Liver (tissue), 9 donors: Measurements from ENCODE around the gene RET. TPM values are rescaled to one million over a fixed set of nuclear protein-coding genes. Genes with fewer than 3 reads are reported as not detected.

Source experiments
- DNase-seq: peaks from one replicate; pipeline ENCODE4 v3.0.0-alpha.2; 2017; ENCODE audit warnings: low spot score
- H3K27ac ChIP-seq, 2 donors: one replicate each; pipeline ENCODE4 v1.7.0; 2013; ENCODE audit warnings: inconsistent platforms in 2 of 2, low read length in 2 of 2, control low read depth in 1 of 2, low read depth in 1 of 2, mild to moderate bottlenecking in 1 of 2
- H3K27me3 ChIP-seq, 4 donors: one replicate each; pipeline versions ENCODE4 v1.6.1 to v1.7.0; 2013; ENCODE audit warnings: low read length in 3 of 4, inconsistent platforms in 1 of 4, mild to moderate bottlenecking in 1 of 4, moderate library complexity in 1 of 4; ENCODE audit not compliant: control insufficient read depth in 4 of 4, insufficient read depth in 4 of 4
- H3K36me3 ChIP-seq, 4 donors: one replicate each; pipeline versions ENCODE4 v1.6.1 to v1.7.0; 2013; ENCODE audit warnings: low read length in 3 of 4, mild to moderate bottlenecking in 3 of 4, low read depth in 1 of 4, moderate library complexity in 1 of 4; ENCODE audit not compliant: control insufficient read depth in 4 of 4, insufficient read depth in 3 of 4
- H3K4me1 ChIP-seq, 4 donors: one replicate each; pipeline versions ENCODE4 v1.6.1 to v1.7.0; 2013; ENCODE audit warnings: low read length in 3 of 4, mild to moderate bottlenecking in 3 of 4, moderate library complexity in 1 of 4; ENCODE audit not compliant: control insufficient read depth in 4 of 4, insufficient read depth in 4 of 4
- H3K4me3 ChIP-seq, 3 donors: one replicate each; pipeline versions ENCODE4 v1.6.1 to v1.7.0; 2013; ENCODE audit warnings: low read length in 3 of 3, control low read depth in 1 of 3, low read depth in 1 of 3, mild to moderate bottlenecking in 1 of 3
- H3K9ac ChIP-seq, 2 donors: one replicate each; pipeline ENCODE4 v1.7.0; 2013; ENCODE audit warnings: low read length in 2 of 2, mild to moderate bottlenecking in 2 of 2, moderate library complexity in 2 of 2, control low read depth in 1 of 2, low read depth in 1 of 2
- H3K9me3 ChIP-seq, 4 donors: one replicate each; pipeline versions ENCODE4 v1.6.1 to v1.7.0; 2013; ENCODE audit warnings: low read length in 3 of 4; ENCODE audit not compliant: control insufficient read depth in 4 of 4
- ATF3 ChIP-seq: IDR thresholded peaks from 2 replicates; pipeline ENCODE4 v1.6.1; 2016; ENCODE audit warnings: antibody characterized with exemption
- EGR1 ChIP-seq, 2 donors: IDR thresholded peaks; 2 replicates each; pipeline ENCODE4 v1.6.1; 2016 to 2018; ENCODE audit warnings: antibody characterized with exemption in 2 of 2, low read depth in 2 of 2
- FOXA1 ChIP-seq: IDR thresholded peaks from 2 replicates; pipeline ENCODE4 v1.6.1; 2016; ENCODE audit warnings: antibody characterized with exemption
- FOXA2 ChIP-seq: IDR thresholded peaks from 2 replicates; pipeline ENCODE4 v1.6.1; 2016; ENCODE audit warnings: antibody characterized with exemption
- GABPA ChIP-seq, 2 donors: IDR thresholded peaks in 1 of 2; conservative IDR thresholded peaks in 1 of 2; 2 replicates each; pipeline ENCODE4 v1.6.1; 2016; ENCODE audit warnings: antibody characterized with exemption in 2 of 2, mild to moderate bottlenecking in 1 of 2, moderate library complexity in 1 of 2
- HNF4A ChIP-seq, 2 donors: conservative IDR thresholded peaks; 2 replicates each; pipeline ENCODE4 v1.6.1; 2016; ENCODE audit warnings: antibody characterized with exemption in 2 of 2, mild to moderate bottlenecking in 2 of 2
- HNF4G ChIP-seq: IDR thresholded peaks from 2 replicates; pipeline ENCODE4 v1.6.1; 2016; ENCODE audit warnings: antibody characterized with exemption
- JUND ChIP-seq, 2 donors: IDR thresholded peaks; 2 replicates each; pipeline ENCODE4 v1.6.1; 2016; ENCODE audit warnings: antibody characterized with exemption in 2 of 2
- RAD21 ChIP-seq, 2 donors: IDR thresholded peaks; 2 replicates each; pipeline ENCODE4 v1.6.1; 2016; ENCODE audit warnings: antibody characterized with exemption in 2 of 2, mild to moderate bottlenecking in 2 of 2
- REST ChIP-seq: IDR thresholded peaks from 2 replicates; pipeline ENCODE4 v1.6.1; 2016; ENCODE audit warnings: antibody characterized with exemption, mild to moderate bottlenecking
- RXRA ChIP-seq, 2 donors: IDR thresholded peaks; 2 replicates each; pipeline ENCODE4 v1.6.1; 2017 to 2018; ENCODE audit warnings: antibody characterized with exemption in 2 of 2, mild to moderate bottlenecking in 1 of 2
- SP1 ChIP-seq: IDR thresholded peaks from 2 replicates; pipeline ENCODE4 v1.6.1; 2018; ENCODE audit warnings: antibody characterized with exemption, mild to moderate bottlenecking
- TAF1 ChIP-seq: conservative IDR thresholded peaks from 2 replicates; pipeline ENCODE4 v1.6.1; 2016; ENCODE audit warnings: antibody characterized with exemption, mild to moderate bottlenecking
- YY1 ChIP-seq: IDR thresholded peaks from 2 replicates; pipeline ENCODE4 v1.6.1; 2016; ENCODE audit warnings: antibody characterized with exemption, mild to moderate bottlenecking
- WGBS: extraction: QIAGEN DNeasy Blood & Tissue Kit; methylation state at CpG from one replicate; pipeline ENCODE4 v1.1.7; 2013; 5-methylcytosine and 5-hydroxymethylcytosine counted together
- polyA plus RNA-seq, 2 donors: library from polyadenylated mRNA; stranded (reverse) in 1 of 2; unstranded in 1 of 2; fragments of 200-250 nt in 1 of 2; fragments of >200 nt in 1 of 2; fragmentation: Nextera tagmentation in 1 of 2; extraction: Ambion mirVana in 1 of 2; gene quantifications; one replicate each; pipeline versions ENCODE4 v1.2.1 to v1.2.3, GENCODE V29; 2013 to 2015
- total RNA-seq, 2 donors: library from RNA; depleted of rRNA; stranded (reverse); fragments of >200 nt; gene quantifications; one replicate each; pipeline ENCODE4 v1.2.3, GENCODE V29; 2014
- TF ChIP-seq, protein P1 (sequence below): IDR thresholded peaks from 2 replicates; pipeline ENCODE4 v1.6.1; 2016; ENCODE audit warnings: antibody characterized with exemption
- TF ChIP-seq, protein P2 (sequence below): fragments of 150-350 bp; IDR thresholded peaks from 2 replicates; pipeline ENCODE4 v1.5.1; 2017; ENCODE audit warnings: improper control_type of control experiment, low read depth, low read length; ENCODE audit not compliant: missing input control
- donor health status: healthy.
- donor health status: healthy.
- donor health status: healthy.
- donor health status: healthy.
- donor health status: healthy.

RET gene
- total and polyA plus RNA-seq, 4 donors = 0.09 to 2.5 (median 0.33) TPM; not detected in 1

DNA sequence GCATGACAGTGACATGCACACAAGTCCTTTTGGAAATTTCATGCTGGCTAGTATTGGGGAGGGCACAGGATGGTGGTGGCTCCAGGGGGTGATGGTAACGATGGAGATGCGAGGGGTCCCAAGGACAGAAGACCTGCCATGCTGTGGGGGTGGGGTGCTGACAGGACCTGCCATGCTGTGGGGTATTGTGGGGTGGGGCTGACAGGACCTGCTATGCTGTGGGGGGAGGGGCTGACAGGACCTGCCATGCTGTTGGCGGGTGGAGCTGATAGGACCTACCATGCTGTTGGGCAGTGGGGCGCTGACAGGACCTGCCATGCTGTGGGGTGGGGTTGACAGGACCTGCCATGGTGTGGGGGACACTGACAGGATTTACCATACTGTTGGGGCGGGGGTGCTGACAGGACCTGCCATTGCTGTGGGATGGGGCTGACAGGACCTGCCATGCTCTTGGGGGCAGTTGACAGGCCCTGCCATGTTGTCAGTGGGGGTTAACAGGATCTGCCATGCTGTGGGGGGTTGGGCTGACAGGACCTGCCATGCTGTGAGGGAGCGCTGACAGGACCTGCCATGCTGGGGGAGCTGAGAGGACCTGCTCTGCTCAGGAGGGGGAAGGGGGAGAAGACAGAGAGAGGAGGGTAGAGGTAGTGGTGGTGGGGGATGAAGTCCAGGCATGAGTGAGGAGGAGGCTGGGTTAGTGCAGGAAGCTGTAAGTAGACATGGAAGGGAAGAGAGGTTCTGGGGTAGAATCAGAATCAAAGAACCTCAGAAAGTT lies 36.2 kb upstream of the RET start:
- no peak for TF ChIP-seq JUND (IDR thresholded peaks at IDR 0.05)
- no peak for TF ChIP-seq TAF1
- TF ChIP-seq, protein P1, sequence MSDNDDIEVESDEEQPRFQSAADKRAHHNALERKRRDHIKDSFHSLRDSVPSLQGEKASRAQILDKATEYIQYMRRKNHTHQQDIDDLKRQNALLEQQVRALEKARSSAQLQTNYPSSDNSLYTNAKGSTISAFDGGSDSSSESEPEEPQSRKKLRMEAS = no peak
- no peak for TF ChIP-seq RXRA (IDR thresholded peaks at IDR 0.05)
- TF ChIP-seq GABPA (IDR thresholded peaks at IDR 0.05 in 1 of 2, conservative IDR thresholded peaks at IDR 0.05 in 1 of 2) = no peak
- no peak for TF ChIP-seq REST
- TF ChIP-seq ATF3 = no peak
- no peak for TF ChIP-seq FOXA1
- no peak for TF ChIP-seq RAD21 (IDR thresholded peaks at IDR 0.05)
- Histone ChIP-seq H3K9me3 (no peaks in the 10 kb centered on the region), H3K4me3 (no peak overlapping the region), H3K4me1 (no peaks in the 10 kb centered on the region), H3K27ac (no peak overlapping the region), H3K27me3 (no peaks in the 10 kb centered on the region), H3K9ac (no peak overlapping the region), H3K36me3 (no peaks in the 10 kb centered on the region)
- peak; percentile 30 for DNase-seq
- WGBS = 82% methylated on average over 6 of the region's 6 CpGs

DNA sequence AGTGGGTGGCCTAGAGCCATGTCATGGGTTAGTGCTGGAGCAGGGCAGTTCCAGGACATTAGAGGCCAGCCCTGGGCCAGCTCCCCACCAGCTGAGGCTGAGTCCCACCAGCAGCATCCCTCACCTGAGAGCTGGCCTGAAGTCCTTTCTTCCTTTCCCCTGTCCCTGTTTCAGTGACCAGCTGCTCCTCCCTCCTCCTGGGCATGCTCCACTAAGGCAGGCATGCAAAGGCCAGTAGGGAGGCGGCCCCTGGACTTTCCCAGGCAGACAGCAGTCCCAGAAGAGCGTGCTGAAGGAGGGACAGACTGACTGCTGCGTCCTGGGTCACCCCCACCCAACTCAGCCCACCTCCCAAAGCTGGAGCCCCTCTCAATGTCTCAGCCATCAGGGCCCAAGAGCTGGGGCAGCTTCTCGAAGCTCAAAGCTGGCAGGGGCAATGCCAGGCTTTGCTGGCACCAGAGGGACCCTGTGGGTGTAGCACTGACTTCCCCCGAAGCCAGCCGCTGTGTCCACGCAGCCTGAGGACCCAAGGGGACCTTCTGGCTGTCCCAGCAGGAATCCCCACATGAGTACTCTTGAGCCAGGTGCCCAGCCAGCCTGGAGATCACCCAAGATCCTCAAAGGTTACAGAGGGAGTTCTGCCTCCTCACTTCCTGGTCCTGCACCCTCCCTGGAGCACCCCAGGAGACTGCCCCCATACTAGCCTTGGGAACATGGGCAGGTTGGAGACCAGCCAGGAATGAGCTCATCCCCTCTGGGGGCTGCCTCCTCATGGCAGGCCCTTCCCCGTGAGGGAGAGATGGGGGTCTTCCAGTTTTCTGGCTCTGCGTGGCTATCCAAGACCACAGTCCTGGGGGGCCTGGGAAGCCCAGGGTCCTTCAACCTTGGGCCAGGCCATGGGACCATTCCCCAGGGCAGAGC lies 35.2 kb upstream of the RET start:
- H3K9me3 ChIP-seq = no peaks in the 10 kb centered on the region
- no peak overlapping the region for H3K9ac ChIP-seq
- no peaks in the 10 kb centered on the region for H3K4me1 ChIP-seq
- no peaks in the 10 kb centered on the region for H3K36me3 ChIP-seq
- peak; percentile 29 for DNase-seq
- H3K27me3 ChIP-seq = no peaks in the 10 kb centered on the region
- WGBS = 90% methylated on average over 9 of the region's 9 CpGs
- no peak overlapping the region for H3K4me3 ChIP-seq
- H3K27ac ChIP-seq = no peak overlapping the region
- TF ChIP-seq REST (no peak), RXRA (IDR thresholded peaks at IDR 0.05) (no peak), HNF4A (conservative IDR thresholded peaks at IDR 0.05) (no peak), GABPA (IDR thresholded peaks at IDR 0.05 in 1 of 2, conservative IDR thresholded peaks at IDR 0.05 in 1 of 2) (no peak), FOXA1 (no peak), JUND (IDR thresholded peaks at IDR 0.05) (no peak), ATF3 (no peak), RAD21 (IDR thresholded peaks at IDR 0.05) (no peak), EGR1 (IDR thresholded peaks at IDR 0.05; ENCODE audit: low read depth in 2 of 2) (no peak), YY1 (no peak), FOXA2 (no peak), SP1 (no peak), HNF4G (no peak)
- TF ChIP-seq, protein P1 = no peak
- TF ChIP-seq, protein P2, sequence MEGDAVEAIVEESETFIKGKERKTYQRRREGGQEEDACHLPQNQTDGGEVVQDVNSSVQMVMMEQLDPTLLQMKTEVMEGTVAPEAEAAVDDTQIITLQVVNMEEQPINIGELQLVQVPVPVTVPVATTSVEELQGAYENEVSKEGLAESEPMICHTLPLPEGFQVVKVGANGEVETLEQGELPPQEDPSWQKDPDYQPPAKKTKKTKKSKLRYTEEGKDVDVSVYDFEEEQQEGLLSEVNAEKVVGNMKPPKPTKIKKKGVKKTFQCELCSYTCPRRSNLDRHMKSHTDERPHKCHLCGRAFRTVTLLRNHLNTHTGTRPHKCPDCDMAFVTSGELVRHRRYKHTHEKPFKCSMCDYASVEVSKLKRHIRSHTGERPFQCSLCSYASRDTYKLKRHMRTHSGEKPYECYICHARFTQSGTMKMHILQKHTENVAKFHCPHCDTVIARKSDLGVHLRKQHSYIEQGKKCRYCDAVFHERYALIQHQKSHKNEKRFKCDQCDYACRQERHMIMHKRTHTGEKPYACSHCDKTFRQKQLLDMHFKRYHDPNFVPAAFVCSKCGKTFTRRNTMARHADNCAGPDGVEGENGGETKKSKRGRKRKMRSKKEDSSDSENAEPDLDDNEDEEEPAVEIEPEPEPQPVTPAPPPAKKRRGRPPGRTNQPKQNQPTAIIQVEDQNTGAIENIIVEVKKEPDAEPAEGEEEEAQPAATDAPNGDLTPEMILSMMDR = no peak
